AML-193 (cell line): ENCODE results near the gene PSMD3.
"Not testable (repeated sequence)": the region's sequence is repeated elsewhere in the genome, so short reads cannot be mapped to it uniquely, and the experiment has no call there.

Source experiments
- DNase-seq, 2 experiments: peaks; one replicate each; lab custom pipeline; 2025; lab: John Stamatoyannopoulos, UW

Gene PSMD3

GRCh38 chr17:39997543-39997942 lies 16.9 kb downstream of the PSMD3 start:
- no peak for DNase-seq

- no peak for DNase-seq
These were observed 18.5 kb downstream of the PSMD3 start for GRCh38 chr17:39999067-39999466.

DNA sequence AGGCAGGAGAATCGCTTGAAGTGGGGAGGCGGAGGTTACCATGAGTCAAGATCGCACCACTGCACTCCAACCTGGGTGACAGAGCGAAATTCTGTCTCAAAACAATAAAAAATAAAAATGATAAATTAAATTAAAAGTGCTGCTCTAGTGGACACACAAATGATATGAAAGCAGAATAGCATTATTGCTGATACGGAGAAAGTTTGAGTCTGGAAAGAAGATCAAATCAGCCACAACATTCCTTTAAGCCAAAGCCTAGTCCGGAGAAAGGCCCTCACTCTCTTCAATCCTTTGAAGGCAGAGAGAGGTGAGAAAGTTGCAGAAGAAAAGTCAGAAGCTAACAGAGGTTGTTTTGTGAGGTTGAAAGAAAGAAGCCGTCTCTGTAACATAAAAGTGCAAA lies 19.6 kb downstream of the PSMD3 start:
- DNase-seq, result no peak

DNA sequence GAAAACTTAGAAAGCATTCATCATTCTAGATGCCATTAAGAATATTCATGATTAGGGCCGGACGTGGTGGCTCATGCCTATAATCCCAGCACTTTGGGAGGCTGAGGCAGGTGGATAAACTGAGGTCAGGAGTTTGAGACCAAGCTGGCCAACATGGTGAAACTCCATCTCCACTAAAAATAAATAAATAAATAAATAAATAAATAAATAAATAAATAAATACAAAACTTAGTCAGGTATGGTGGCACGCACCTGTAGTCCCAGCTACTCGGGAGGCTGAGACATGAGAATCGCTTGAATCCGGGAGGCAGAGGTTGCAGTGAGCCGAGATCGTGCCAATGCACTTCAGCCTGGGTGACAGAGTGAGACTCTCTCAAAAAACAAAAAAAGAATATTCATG lies 20.7 kb downstream of the PSMD3 start:
- not testable (repeated sequence) for DNase-seq

- DNase-seq, result no peak
These were observed 23.5 kb downstream of the PSMD3 start for GRCh38 chr17:40004072-40004471.

- no peak for DNase-seq
These were observed 24.1 kb downstream of the PSMD3 start for GRCh38 chr17:40004712-40005111.

DNA sequence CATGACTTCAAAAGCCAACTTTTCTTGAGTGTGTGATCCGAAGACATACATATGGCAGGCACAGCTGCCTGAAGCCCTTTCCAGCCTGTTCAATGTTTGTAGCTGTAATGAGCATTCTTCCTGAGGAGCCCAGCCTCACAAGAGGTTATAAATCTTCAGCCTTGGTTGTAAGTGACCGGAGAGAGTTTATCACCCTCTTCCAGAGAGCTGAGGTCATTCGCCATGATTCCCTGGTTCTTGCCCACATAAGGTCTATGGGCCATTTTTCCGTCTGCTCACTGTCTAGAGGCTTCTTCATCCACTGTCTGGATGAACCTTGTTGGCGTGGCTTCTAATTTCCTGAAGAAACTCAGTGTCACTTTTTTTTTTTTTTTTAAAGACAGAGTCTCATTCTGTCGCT lies 24.9 kb downstream of the PSMD3 start:
- no peak for DNase-seq

- DNase-seq, result not testable (repeated sequence)
These were observed 30.4 kb downstream of the PSMD3 start for GRCh38 chr17:40010946-40011500.

- not testable (repeated sequence) for DNase-seq
These were observed 31.5 kb downstream of the PSMD3 start for GRCh38 chr17:40012017-40012647.

- no peak for DNase-seq
These were observed 33.9 kb downstream of the PSMD3 start for GRCh38 chr17:40014375-40014980.

GRCh38 chr17:40015005-40015997 lies 34.7 kb downstream of the PSMD3 start, which contains the start of gene CSF3:
CSF3 (plus strand) TSS chr17:40015440; CDS start chr17:40015475, 35 bp downstream.
- no peak for DNase-seq

DNA sequence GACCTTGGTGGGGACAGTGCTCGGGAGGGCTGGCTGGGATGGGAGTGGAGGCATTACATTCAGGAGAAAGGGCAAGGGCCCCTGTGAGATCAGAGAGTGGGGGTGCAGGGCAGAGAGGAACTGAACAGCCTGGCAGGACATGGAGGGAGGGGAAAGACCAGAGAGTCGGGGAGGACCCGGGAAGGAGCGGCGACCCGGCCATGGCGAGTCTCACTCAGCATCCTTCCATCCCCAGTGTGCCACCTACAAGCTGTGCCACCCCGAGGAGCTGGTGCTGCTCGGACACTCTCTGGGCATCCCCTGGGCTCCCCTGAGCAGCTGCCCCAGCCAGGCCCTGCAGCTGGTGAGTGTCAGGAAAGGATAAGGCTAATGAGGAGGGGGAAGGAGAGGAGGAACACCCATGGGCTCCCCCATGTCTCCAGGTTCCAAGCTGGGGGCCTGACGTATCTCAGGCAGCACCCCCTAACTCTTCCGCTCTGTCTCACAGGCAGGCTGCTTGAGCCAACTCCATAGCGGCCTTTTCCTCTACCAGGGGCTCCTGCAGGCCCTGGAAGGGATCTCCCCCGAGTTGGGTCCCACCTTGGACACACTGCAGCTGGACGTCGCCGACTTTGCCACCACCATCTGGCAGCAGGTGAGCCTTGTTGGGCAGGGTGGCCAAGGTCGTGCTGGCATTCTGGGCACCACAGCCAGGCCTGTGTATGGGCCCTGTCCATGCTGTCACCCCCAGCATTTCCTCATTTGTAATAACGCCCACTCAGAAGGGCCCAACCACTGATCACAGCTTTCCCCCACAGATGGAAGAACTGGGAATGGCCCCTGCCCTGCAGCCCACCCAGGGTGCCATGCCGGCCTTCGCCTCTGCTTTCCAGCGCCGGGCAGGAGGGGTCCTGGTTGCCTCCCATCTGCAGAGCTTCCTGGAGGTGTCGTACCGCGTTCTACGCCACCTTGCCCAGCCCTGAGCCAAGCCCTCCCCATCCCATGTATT lies 35.7 kb downstream of the PSMD3 start:
- no peak for DNase-seq

GRCh38 chr17:40017422-40018080 lies 36.9 kb downstream of the PSMD3 start:
- DNase-seq, result no peak

- DNase-seq, result no peak
These were observed 37.9 kb downstream of the PSMD3 start for GRCh38 chr17:40018211-40019121.

GRCh38 chr17:40019140-40019991 lies 38.8 kb downstream of the PSMD3 start:
- DNase-seq, result no peak

- DNase-seq, result no peak
These were observed 39.5 kb downstream of the PSMD3 start for GRCh38 chr17:40020146-40020545.

DNA sequence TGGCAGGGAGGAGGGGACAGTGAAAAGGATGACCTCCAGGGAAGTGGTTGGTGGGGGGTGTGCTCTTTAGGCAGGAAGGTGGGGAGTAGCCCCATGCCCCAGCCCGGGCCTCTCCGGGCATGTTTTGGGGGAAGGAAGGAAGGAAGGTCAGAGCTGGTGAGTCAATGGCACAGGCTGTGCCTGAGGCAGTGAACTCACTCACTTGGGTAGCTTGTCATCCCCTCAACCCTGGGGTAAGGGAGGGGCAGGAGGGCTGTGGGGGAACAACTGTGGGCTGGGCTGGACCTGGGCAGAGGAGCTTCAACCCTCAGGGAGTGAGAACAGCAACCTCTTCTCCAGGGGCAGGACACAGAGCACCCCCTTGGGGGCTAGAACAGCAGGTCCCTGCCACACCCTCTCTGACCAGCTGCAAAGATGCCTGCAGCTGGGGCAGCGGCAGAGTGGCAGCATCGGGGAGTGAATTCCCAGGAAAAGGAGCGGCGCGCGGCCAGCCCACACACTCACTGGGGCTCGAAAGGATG lies 40.9 kb downstream of the PSMD3 start:
- DNase-seq, result no peak

- DNase-seq, result no peak
These were observed 41.9 kb downstream of the PSMD3 start for GRCh38 chr17:40022497-40022896.
